Measurements from ENCODE around the gene TBPL1.
A peak's percentile ranks its signal among the peaks of the same experiment; 100 is the strongest.
"Not testable (repeated sequence)": the region's sequence is repeated elsewhere in the genome, so short reads cannot be mapped to it uniquely, and the experiment has no call there.

Gene TBPL1

DNA sequence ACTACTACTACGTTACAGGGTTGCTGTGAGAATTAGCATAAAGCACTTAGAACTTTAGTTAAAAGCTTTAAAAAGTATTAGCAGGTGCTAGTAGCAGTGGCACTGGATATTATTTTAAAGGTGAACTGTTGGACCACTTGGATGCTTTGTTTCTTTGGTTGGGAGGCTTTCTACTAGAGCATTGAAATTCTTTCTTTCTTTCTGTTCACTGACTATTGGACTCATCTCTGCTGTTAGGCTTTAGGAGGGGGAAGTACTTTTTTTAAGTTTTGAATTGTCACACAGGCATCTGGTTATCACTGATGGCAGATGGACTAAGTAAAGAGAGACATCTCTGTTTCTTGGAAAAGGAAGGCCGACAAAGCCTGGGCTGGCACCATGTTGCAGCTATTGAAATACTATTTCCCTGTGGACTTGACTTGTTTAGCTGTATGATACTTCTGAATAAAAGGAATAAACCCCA lies 4.8 kb downstream of the TBPL1 start:
- no peak for FAIRE-seq
- TF ChIP-seq POLR2AphosphoS5 (IDR thresholded peaks at IDR 0.05; ENCODE audit: low read depth, low read length) (no peak), TAF1 (IDR thresholded peaks at IDR 0.05; ENCODE audit: low read depth, low read length) (no peak), SPI1 (IDR thresholded peaks at IDR 0.05; ENCODE audit: low read depth, low read length) (no peak), POU2F2 (IDR thresholded peaks at IDR 0.05; ENCODE audit: low read depth, low read length) (no peak), POLR2A (IDR thresholded peaks at IDR 0.05; ENCODE audit: low read depth, low read length) (no peak), PAX5 (IDR thresholded peaks at IDR 0.05; ENCODE audit: insufficient read depth, low read length, severe bottlenecking) (no peak)
- DNase-seq (ENCODE audit: insufficient read length, low spot score), result no peak

DNA sequence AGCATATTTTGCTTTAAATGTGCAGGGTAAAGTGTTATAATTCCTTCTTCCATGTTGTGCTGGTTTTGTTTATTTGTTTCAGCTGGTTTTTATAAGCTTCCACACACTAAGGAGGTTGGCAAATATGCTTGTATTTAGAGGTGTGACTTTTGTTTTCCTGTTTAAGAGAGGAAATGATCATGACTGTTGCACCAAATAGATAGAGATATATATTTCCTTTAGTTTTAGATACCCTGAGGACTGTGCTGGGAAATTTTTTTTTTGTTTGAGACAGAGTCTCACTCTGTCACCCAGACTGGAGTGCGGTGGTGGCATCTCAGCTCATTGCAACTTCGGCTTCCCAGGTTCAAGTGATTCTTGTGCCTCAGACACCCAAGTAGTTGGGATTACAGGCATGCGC lies 5.8 kb downstream of the TBPL1 start:
- DNase-seq (ENCODE audit: insufficient read length, low spot score) (no peak), FAIRE-seq (no peak)
- TF ChIP-seq TAF1 (IDR thresholded peaks at IDR 0.05; ENCODE audit: low read depth, low read length), result no peak
- TF ChIP-seq POU2F2 (IDR thresholded peaks at IDR 0.05; ENCODE audit: low read depth, low read length), result no peak
- TF ChIP-seq PAX5 (IDR thresholded peaks at IDR 0.05; ENCODE audit: insufficient read depth, low read length, severe bottlenecking), result no peak
- TF ChIP-seq POLR2AphosphoS5 (IDR thresholded peaks at IDR 0.05; ENCODE audit: low read depth, low read length), result no peak
- TF ChIP-seq POLR2A (IDR thresholded peaks at IDR 0.05; ENCODE audit: low read depth, low read length), result no peak

DNA sequence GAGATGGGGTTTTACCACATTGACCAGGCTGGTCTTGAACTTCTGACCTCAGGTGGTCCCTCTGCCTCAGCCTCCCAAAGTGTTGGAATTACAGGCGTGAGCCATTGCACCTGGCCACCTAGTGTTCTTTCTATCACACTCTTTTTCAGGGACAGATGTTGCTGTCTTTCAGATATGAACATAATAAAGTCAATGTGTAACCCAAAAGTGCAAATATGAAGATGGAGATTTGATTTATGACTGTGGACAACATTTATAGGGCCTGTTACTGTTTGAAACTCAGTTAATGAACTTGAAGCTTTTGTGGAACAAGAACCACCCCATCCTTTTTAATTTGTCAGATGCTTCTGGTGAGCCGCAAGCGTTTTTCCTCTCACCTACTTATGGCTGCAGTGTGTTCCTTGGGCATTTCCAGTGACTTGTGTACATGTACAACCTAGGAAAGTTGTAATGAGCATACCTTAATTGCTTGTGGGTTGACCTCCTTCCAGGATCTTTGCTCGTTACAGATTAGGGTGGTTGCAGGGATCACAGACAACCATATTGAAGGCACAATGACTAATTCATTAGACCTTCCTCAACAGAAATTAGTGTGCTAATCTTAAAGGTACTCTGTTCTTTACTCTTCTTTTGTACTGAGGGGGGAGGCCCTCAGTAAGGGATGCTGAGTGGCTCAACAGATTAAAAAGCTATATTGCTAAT lies 6.8 kb downstream of the TBPL1 start:
- DNase-seq (ENCODE audit: insufficient read length, low spot score) (no peak), FAIRE-seq (no peak)
- no peak for TF ChIP-seq PAX5 (IDR thresholded peaks at IDR 0.05; ENCODE audit: insufficient read depth, low read length, severe bottlenecking)

DNA sequence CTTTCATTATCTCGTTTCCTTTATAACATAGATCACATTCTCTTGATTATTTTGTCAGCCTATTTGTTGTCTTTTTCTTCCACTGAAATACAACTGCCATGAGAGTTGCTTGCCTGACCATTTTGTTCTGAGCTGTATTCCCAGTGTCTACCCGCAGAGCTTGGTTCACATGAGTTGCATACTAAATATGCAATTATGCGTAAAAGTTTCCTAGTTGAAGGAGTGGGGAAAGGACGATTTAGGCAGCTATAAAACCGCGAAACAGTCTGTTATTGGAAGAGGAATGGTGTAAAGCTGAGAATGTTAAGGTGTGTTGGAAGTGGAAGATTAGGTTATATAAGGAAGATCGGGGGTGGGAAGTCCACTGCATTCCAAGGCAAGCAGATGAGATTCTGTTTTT lies 8.8 kb downstream of the TBPL1 start:
- no peak for FAIRE-seq
- no peak for DNase-seq (ENCODE audit: insufficient read length, low spot score)
- TF ChIP-seq TAF1 (IDR thresholded peaks at IDR 0.05; ENCODE audit: low read depth, low read length) (no peak), PAX5 (IDR thresholded peaks at IDR 0.05; ENCODE audit: insufficient read depth, low read length, severe bottlenecking) (no peak)

DNA sequence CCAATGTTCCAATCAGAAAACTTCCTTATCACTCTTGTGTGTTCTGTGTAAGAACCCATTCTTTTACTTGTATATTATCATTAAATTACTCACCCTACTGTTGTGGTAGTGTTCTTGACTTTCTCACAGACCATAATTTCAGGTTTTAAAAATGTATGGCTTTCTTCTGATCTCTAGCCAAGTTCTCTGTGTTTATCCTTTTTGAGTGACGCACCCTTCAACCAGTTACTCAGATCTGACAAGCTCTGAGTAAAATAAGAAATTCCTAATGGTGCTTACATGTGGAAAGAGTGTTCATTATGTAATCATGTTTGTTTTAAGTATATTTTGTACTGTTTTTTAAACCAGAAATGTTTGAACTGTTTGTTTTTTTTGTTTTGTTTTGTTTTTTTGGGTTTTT lies 11.0 kb downstream of the TBPL1 start:
- TF ChIP-seq SPI1 (IDR thresholded peaks at IDR 0.05; ENCODE audit: low read depth, low read length), result no peak
- no peak for TF ChIP-seq TAF1 (IDR thresholded peaks at IDR 0.05; ENCODE audit: low read depth, low read length)
- TF ChIP-seq POU2F2 (IDR thresholded peaks at IDR 0.05; ENCODE audit: low read depth, low read length), result no peak
- no peak for TF ChIP-seq POLR2AphosphoS5 (IDR thresholded peaks at IDR 0.05; ENCODE audit: low read depth, low read length)
- no peak for TF ChIP-seq PAX5 (IDR thresholded peaks at IDR 0.05; ENCODE audit: insufficient read depth, low read length, severe bottlenecking)
- TF ChIP-seq POLR2A (IDR thresholded peaks at IDR 0.05; ENCODE audit: low read depth, low read length), result no peak
- no peak for DNase-seq (ENCODE audit: insufficient read length, low spot score)
- no peak for FAIRE-seq

DNA sequence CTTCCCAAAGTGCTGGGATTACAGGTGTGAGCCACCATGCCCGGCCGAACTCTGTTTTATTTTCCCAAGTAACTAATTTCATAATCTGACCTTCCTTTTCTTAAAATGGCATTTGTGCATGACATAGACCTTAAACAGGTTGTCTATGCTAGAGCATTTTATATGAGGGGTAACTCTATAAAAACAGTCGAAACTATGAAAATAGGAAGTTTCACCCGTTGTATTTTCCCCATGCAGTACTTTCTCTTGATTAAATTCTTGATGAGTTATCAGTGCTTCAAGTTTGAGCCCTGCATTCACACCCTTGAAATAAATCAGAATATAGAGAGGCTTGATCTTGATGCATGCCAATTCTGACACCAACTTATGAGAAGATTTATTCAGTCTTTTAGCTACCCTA lies 11.7 kb downstream of the TBPL1 start:
- no peak for DNase-seq (ENCODE audit: insufficient read length, low spot score)
- FAIRE-seq, result no peak
- TF ChIP-seq PAX5 (IDR thresholded peaks at IDR 0.05; ENCODE audit: insufficient read depth, low read length, severe bottlenecking), result no peak
- TF ChIP-seq POLR2A (IDR thresholded peaks at IDR 0.05; ENCODE audit: low read depth, low read length), result no peak
- TF ChIP-seq POU2F2 (IDR thresholded peaks at IDR 0.05; ENCODE audit: low read depth, low read length), result no peak
- no peak for TF ChIP-seq SPI1 (IDR thresholded peaks at IDR 0.05; ENCODE audit: low read depth, low read length)
- no peak for TF ChIP-seq POLR2AphosphoS5 (IDR thresholded peaks at IDR 0.05; ENCODE audit: low read depth, low read length)
- TF ChIP-seq TAF1 (IDR thresholded peaks at IDR 0.05; ENCODE audit: low read depth, low read length), result no peak

DNA sequence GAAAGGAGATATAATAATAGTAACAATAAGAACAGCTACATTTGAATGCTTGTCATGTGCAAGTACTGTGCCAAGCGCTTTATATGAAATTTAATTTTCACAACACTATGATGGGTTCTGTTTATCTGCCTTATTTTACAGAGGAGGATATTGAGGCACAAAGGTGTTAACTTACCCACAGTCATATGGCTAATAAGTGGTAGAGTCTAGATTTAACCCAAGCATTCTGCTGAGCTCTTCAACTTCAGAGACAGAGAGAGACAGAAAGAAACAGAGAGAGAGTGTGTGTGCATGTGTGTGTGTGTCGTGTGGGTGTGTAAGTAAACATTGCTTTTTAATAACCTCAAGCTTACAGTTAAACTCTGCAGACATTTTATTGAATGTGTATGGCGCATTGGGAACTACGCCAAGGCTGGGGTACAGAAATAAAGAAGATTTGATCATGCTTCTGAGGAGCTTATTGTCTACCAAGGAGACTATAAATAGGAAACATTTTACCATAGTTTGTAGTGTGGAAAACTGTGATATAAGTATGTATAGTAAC lies 12.9 kb downstream of the TBPL1 start:
- no peak for TF ChIP-seq POLR2A (IDR thresholded peaks at IDR 0.05; ENCODE audit: low read depth, low read length)
- TF ChIP-seq POLR2AphosphoS5 (IDR thresholded peaks at IDR 0.05; ENCODE audit: low read depth, low read length), result no peak
- no peak for TF ChIP-seq TAF1 (IDR thresholded peaks at IDR 0.05; ENCODE audit: low read depth, low read length)
- TF ChIP-seq SPI1 (IDR thresholded peaks at IDR 0.05; ENCODE audit: low read depth, low read length), result no peak
- no peak for TF ChIP-seq PAX5 (IDR thresholded peaks at IDR 0.05; ENCODE audit: insufficient read depth, low read length, severe bottlenecking)
- TF ChIP-seq POU2F2 (IDR thresholded peaks at IDR 0.05; ENCODE audit: low read depth, low read length), result no peak
- DNase-seq (ENCODE audit: insufficient read length, low spot score) (no peak), FAIRE-seq (no peak)

DNA sequence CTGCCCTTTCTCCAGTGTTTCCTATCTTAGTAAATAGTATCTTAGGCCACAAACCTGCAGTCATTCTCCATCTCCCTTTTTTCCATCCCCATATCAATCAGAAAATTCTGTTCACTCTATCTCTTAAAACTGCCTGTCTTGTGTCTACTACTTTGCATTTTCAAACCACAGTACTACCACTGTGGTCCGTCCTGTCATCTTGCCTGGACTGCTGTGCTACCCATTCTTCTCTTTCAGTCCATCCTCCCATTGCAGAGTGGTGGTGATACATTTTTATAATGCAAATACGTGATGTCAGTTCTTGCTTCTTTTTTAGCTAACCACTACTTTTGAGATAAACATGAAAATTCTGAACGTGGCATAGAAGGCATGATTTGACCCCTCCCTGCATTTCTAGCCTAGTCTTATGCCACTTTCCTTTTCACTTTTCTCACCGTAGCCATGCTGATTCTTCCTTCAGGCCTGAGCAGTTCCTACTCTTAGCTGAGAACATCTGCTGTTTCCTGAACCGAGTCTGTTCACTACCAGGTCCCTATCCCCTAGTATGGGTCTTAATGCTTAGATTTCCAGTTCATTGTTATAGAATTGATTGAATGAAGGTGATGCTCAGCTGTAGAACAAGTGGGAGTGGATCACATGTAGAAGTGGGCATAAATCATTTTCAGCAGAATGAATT lies 13.8 kb downstream of the TBPL1 start:
- no peak for TF ChIP-seq TAF1 (IDR thresholded peaks at IDR 0.05; ENCODE audit: low read depth, low read length)
- TF ChIP-seq POLR2A (IDR thresholded peaks at IDR 0.05; ENCODE audit: low read depth, low read length), result no peak
- no peak for TF ChIP-seq POLR2AphosphoS5 (IDR thresholded peaks at IDR 0.05; ENCODE audit: low read depth, low read length)
- TF ChIP-seq POU2F2 (IDR thresholded peaks at IDR 0.05; ENCODE audit: low read depth, low read length), result peak; percentile 51; the same call in 1 of the 2 replicates
- no peak for TF ChIP-seq PAX5 (IDR thresholded peaks at IDR 0.05; ENCODE audit: insufficient read depth, low read length, severe bottlenecking)
- TF ChIP-seq SPI1 (IDR thresholded peaks at IDR 0.05; ENCODE audit: low read depth, low read length), result no peak
- DNase-seq (ENCODE audit: insufficient read length, low spot score) (no peak), FAIRE-seq (peak; percentile 89)

DNA sequence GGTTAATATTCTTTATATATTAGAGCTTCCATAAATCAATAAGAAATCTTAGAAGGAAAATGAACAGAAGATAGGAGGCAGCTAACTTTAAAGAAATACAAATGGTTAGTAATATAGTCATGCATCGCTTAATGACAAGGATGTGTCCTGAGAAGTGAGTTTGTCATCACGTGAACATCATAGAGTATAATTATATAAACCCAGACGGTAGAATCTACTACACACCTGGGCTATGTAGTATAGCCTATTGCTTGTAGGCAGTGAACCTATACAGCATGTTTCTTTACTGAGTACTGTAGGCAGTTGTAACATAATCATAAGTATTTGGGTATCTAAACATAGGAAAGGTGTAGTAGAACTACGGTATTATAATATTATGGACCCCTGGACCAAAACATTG lies 14.3 kb downstream of the TBPL1 start:
- TF ChIP-seq POU2F2 (IDR thresholded peaks at IDR 0.05; ENCODE audit: low read depth, low read length) (no peak), SPI1 (IDR thresholded peaks at IDR 0.05; ENCODE audit: low read depth, low read length) (no peak)
- no peak for DNase-seq (ENCODE audit: insufficient read length, low spot score)
- FAIRE-seq, result no peak

DNA sequence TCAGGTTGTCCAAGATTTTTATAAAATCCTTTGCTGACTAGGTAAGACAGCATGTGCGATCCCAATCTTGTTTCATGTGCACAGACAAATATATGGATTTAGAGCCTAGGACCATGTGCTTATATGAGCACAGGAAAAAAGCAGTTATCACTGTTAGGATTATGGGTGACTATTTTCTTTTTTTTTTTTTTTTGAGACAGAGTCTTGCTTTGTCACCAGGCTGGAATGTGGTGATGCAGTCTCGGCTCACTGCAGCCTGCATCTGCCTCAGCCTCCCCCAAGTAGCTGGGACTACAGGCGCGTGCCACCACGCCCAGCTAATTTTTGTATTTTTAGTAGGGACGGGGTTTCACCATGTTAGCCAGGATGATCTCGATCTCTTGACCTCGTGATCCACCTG lies 14.8 kb downstream of the TBPL1 start:
- DNase-seq (ENCODE audit: insufficient read length, low spot score); FAIRE-seq: not testable (repeated sequence)

Data from GM12891 (cell line).